NCI-H524 (cell line): ENCODE results near the gene TSPOAP1.
A peak's percentile ranks its signal among the peaks of the same experiment; 100 is the strongest.

Experiments used
- DNase-seq, 2 experiments: peaks; one replicate each; lab custom pipeline; 2025; lab: John Stamatoyannopoulos, UW

The TSPOAP1 gene, protein sequence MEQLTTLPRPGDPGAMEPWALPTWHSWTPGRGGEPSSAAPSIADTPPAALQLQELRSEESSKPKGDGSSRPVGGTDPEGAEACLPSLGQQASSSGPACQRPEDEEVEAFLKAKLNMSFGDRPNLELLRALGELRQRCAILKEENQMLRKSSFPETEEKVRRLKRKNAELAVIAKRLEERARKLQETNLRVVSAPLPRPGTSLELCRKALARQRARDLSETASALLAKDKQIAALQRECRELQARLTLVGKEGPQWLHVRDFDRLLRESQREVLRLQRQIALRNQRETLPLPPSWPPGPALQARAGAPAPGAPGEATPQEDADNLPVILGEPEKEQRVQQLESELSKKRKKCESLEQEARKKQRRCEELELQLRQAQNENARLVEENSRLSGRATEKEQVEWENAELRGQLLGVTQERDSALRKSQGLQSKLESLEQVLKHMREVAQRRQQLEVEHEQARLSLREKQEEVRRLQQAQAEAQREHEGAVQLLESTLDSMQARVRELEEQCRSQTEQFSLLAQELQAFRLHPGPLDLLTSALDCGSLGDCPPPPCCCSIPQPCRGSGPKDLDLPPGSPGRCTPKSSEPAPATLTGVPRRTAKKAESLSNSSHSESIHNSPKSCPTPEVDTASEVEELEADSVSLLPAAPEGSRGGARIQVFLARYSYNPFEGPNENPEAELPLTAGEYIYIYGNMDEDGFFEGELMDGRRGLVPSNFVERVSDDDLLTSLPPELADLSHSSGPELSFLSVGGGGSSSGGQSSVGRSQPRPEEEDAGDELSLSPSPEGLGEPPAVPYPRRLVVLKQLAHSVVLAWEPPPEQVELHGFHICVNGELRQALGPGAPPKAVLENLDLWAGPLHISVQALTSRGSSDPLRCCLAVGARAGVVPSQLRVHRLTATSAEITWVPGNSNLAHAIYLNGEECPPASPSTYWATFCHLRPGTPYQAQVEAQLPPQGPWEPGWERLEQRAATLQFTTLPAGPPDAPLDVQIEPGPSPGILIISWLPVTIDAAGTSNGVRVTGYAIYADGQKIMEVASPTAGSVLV (N-terminal part only)

DNA sequence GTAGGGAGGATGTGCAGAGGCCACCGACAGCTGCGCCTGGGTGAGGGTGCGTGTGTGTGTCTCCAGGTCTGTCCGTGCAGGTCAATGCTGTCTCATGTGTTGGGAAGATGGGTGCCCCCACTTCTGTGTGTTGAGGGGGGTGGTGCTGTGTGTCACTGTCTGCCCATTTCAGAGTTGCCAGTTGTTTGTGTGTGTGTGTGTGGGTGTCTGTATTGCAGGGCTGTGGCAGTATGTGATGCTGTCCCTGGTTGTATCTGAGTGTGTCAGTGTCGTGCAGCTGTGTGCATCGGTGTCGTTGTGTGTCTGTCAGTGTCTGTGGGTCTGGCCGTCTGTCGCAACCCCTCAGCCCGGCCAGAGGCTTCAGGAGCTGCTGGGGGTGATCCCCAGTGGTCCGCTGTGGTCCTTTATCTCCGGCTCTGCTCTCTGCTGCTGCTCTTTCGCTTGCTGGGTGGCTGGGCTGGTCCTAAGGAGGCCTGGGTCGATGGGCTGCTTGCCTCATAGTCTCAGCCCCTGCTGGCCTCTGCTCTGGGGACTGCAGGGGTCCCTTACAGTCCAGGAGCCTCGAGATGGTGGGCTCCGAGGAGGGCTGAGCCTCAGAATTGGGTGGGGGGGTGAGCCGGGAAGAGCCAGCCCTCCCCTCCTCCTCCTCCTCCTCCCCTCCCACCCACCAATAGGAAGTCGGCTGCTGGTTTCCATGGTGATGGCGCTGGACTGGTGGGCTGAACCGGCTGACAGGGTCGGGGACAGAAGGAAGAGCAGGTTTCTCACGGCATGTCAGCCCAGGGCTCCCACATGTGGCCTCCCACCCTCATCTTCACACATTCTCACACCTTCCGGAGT, at the start of gene TSPOAP1:
TSS of gene TSPOAP1 (minus strand) at position 601 of the 840 bp plus-strand sequence. CDS start 875 bp downstream, outside the sequence.
- DNase-seq = peak; percentile 29 to 68

DNA sequence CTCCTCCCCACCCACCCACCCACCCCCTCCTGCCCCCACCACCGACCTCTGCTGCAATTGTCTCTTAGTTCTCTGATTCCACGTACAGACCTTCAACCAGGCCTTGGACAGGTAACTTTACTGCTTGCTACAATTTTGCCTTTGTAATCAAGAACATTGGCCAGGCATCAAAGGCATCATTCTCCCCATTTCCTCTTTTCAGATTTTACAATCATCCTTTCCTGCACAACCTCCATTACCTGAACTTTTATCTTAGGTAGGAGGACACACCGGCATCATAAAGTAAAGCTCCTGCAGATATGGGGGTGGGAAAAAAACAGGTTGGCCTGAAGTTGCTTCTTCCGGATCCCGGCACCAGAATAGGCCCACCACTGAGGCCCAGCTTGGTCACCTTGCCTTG, 49.1 kb upstream of the TSPOAP1 start:
- no peak for DNase-seq

DNA sequence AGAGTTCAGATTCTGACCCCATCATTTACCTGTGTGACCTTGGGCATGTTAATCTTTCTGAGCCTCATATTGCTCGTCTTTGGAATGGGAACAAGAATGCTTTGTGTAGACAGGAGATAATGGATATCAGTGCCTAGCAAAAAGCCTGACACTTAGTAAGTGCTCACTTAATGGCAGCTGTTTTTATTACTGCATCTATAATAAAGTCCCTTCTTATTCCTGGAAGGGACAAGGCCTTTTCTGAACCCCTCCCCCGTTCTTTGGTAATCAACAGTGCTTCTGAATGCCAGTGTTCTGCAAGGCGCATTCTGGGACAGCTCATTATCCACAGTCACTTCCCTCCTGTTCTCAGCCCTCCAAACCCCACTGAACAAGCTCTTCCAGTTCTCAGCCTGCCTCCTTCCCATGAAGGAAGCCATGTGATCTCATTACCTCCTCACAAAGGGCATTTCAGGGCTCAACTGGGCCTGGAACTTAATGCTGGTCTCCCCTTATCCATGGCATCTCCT, 48.6 kb upstream of the TSPOAP1 start:
- DNase-seq = no peak

DNA sequence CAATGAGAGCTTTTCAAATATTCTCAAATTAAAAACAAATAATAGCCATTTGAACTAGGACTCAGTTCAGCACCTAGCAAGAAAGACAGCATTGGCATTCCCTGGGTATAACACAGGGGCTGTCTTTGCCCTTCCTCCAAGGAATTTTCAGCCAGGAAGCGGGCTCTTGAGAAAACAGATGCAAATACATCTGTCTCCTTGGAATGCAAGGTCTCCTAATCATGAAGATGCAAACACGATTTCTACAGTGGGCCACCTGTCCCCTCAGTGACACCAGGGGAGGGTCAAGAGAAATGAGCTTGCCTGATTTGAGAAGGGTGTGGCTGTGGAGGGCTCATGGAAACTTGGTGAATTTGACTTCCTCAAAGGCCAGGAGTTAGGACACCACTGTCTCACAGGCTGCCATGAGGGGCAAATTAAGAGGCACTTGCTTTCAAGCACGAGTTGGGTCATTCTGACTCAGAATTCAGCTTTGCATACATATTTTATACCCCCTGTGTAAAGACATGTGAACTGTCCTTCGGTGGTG, 47.9 kb upstream of the TSPOAP1 start:
- DNase-seq = no peak

DNA sequence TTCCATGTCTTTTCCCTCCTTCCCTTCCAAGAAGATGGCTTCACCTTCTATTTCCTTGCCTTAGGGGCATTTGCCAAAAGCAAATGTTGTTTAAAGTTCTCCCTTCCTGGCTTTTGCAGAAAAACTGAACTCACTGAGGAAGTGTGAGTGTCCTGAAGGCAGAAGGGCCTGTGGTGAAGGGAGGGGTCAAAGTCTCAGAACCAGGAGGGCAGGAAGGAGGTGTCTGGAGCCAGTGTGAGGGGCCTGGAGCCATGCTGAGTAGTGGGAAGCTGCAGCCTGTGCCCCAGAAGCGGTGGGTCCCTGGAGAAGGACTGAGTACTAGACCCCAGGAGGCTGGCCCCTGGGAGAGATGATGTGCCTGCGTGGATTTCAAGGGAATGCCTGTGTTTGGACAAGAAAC, 47.2 kb upstream of the TSPOAP1 start:
- no peak for DNase-seq

DNA sequence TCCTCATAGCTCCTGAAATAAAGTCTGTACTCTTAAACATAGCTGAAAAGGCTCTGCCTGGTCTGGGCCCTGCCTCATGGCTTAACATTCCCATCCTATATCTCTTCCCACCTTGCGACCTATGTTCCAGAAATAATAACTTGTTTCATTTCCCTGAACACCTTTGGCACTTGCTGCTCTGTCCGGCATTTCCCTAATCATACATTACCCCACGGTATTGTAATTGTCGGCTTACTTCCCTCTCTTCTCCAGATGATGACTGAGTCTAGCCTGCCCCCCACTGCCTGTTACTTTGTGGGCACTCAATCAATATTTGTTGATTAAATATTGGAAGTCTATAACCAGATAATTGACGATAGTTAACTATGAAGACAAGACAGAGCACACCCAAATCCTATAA, 46.7 kb upstream of the TSPOAP1 start:
- no peak for DNase-seq

DNA sequence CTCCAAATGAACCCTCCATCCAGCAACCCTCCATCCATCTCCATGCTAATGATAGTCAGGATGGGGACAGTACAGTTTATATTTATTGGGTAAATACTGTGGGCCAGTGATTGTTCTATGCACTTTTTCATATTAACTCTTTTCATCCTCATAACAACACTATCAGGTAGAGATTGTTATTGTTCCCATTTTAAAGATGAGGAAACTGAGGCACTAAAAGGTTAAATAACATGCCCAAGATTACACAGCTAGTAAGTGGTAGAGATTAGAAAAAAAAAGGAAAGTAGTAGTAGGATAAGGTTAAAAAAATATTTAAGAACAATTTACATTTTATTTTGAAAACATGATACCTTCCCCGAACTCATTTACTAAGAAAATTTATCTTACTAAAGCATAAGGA, 45.3 kb upstream of the TSPOAP1 start:
- DNase-seq = no peak

DNA sequence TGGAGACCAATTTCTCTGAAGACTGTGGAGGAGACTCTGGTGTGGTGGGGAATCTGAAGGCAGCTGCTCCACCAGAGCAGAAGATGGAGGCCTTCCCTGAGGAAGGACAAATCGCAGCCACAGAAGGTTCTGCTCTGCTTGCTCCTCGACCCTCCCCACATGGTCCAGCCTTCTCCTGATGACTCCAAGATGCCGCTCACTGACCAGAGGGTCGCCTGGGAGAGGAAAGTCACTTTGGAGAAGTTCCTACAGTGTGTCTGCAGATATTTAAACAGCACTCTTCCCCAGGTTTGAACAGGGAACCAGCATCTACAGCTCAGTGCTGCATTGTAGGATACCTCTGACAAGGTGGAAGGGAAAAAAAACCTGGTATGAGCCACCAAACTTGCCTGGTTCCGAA, 44.4 kb upstream of the TSPOAP1 start:
- no peak for DNase-seq

DNA sequence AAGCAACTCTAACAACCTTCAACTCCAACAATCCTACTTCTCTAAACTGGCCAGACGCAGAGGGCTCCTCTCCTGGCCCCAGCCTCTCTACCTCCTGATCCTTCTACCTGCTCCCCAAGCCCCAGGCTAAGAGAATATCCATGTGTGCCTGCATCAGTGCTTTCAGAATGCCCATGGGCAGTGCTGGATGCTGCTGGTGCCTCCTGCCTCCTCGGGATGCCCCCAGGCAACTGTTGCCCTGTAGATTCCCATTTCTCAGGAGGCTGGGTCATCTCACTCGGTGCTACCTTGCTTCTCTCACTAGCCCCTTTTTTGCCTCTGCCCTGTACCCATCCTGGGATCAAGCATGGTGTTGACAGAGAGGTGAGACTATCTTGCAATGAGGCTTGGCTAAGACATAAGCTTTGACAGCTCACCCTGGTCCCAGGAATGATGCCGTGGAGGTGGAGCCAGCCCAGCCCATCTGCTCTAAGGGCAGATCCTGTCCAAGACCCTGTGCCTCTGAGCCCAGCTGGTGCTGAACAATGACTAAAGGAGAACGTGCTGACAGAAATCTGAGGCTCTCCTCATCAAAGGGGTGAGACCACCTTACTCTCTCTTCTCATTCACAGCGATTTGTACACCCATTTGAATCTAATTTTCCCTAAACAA, 42.8 kb upstream of the TSPOAP1 start:
- DNase-seq = peak in 1 of 2 experiments; percentile 11

DNA sequence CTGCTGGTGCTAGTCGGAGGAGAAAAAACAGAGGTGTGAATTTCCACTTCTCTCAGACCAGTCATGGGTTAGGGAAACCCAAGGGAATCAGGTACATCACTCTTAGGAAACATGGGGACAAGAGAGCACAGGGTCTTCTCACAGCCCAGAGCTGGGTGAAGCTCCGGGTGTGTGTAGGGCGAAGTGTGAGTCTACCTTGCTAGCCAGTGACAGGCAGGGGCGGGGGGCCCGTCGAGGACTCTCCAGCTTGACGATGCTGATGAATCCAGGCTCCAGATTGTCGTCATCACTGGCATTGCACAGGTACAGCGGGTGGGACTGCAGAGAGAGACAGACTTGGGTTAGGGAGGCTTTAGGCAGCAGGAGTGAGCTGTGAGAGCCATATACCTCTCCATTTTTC, 42.1 kb upstream of the TSPOAP1 start:
- DNase-seq = no peak

DNA sequence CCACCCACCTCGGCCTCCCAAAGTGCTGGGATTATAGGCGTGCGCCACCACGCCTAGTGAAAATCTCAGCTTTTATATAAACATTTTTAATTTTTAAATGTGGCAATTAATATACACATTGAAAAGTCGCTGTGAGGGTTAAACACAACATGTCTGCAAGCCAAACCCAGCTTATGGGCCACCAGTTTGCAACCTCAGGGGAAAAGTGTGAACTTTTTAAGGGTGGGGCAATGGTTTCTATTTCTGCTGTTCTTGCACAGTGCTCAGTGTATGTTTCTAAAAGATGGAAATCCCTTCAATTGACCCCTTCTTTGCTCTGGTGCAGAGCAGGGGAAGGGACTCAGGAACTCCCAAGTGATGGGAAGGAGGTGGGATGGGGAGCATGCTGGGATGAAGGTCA, 41.7 kb upstream of the TSPOAP1 start:
- DNase-seq = no peak

DNA sequence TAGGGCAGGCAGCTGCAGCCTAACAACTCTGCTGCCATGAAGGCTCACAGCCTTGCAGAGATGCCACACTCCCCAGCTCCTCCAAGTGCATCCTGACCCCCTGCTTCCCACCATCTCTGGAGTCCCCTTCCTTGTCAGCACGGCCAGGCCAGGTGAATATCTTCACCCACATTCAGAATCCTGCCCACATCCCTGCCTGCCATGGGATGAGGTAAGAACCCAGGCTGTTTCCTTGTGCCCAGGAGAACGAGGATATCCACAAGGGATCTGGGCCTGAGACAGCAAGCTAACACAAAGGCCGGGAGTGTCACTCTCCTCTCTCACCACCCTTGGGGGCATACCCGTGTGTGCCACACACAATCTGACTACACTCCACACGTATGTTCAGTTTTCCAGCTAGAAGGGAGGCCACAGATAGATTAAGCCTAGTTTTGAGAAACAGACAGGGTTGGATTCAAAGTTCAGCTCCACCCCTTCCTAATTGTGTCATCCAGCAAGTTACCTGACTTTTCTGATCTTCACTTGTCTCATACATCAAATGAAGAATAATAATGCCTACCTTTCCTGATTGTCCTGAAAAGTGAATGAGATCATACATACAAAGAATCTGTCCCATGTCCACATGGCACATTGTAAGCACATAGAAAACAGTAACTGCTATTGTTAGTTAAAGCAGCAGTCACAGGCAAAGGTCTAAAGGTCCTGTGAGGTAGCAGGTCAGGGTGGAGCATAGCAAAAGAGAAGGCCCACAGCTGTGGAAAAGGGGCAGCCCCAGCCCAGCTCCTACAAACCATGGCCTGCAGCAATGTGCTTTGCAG, 40.8 kb upstream of the TSPOAP1 start:
- no peak for DNase-seq

DNA sequence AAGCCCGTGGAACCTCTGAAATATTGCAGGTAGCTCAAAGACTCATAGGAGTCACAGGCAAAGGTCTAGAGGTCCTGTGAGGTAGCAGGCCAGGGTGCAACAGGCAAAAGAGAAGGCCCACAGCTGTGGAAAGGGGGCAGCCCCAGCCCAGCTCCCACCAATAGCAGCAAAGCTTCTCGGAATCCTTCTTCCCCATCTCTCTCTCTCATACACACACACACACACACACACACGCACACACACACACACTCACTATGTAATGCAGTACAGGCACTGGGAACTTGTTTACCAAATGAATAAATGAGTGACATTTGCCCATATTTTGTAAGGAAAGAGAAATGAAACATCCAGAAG, 40.2 kb upstream of the TSPOAP1 start:
- DNase-seq = no peak

DNA sequence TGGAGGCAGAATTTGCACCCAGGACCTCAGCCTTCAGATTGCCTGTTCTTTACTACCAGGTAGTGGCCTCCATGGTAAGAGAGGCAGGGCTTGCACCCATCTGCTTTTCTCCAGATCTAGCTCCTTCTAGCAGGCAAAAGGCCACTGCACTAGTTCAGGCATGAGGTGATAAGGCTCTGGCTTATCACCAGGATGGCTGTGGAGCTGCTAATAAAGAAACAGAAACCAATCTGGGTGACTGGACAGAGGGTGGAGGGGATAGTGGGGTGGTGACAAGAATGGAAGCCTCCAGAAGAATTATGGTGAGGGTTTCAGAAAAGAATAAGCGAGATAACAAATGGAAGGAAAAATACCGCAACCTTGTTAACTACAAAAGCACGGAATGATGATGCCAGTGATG, 38.9 kb upstream of the TSPOAP1 start:
- no peak for DNase-seq

DNA sequence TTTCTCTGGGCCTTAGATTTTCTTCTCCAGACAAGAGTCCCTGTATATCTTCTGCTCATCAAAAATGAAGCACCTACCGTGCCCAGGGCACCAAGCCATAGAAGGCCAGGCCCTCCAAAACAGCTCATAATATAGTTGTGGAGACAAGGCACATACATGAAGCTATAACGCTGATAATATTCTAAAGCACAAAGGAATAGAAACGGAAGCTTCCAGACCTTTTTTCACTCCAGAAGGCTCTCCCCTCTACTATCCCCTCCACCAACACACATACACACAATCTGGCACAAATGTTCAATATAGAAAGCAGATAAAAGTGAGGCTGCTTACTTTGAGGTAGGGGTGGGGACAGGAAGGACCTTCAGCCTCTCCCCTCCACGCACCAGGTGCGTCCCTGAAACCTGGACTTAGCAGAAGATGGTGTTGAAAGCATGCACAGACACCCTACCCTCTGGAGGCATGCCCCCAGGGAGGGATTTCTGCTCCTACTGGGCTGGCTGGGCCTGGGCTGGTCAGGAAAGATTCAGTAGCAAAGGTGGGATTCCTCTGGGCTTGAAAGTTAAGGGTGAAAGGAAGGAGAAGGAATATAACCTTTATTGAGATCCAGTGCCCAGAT, 37.5 kb upstream of the TSPOAP1 start:
- no peak for DNase-seq

DNA sequence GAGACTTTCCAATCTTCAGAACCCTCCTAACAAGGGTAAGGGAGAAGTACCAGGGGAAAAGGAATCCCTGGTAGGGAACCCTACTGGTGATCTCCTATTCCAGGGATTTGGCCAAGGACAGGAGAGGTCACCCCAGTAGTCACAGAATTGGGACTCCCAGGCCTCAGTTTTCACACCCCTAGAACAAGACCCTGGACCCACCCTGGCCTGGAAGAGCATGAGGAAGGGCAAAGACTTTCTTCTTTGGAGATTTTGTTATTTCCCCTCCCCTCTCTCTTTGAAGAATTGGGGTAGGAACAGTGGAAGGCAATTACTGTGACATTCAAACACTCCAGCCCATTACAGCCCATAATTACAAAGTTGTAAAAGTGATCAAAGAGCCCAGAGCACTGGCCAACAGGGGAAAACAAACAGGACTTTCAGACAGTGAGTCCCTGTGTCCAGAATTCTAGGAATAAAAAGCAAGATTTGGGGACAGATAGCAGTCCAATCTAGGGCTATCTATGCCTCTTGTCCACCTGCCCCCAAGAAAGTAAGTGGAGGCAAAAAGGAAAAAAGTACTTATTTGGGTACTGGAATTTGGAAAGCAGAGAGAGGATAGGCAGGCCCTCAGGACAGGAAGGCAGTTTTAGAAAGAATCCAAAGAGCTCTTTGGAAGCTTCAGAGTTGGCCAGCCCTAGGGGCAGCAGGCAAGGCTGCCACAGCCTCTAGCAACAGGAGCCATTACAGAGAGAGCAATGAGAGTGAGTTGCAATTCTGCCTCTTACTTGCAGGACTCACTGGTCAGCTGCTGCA, 36.8 kb upstream of the TSPOAP1 start:
- DNase-seq = no peak

DNA sequence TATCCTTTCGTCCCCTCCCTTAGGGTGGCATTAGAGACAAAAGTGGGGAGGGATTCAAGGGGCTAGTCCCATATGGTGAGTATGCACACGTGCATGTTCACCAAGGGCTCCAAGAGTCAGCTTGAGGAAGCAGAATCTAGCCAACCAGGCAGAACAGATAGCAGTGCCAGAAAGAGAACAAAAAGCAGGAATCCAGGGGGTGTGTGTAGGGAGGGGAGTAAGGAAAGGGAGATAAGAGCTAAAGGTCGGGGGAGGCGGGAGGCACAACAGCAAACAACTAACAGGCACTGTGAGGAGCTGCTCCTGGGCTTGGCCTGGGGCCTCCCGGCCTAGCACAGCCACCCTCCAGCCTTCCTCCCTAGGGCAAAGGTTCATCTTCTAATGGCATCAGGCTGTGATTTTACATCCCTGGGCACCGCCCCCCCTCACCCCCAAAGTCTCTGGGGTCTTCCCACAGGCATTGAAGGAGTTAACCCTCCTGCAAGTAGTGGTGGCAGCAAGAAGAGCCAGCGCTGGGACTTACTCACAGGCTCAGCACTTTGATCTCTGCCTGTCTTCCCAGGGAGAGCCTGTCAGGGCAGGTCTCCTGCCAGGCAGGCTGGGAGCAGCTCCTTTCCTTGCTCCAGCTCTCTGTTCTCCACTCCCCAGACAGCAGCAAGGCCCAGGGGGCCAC, 35.8 kb upstream of the TSPOAP1 start:
- DNase-seq = peak in 1 of 2 experiments; percentile 34
